Measurements from ENCODE around the gene HTR2A.
A peak's percentile ranks its signal among the peaks of the same experiment; 100 is the strongest.

The HTR2A gene

DNA sequence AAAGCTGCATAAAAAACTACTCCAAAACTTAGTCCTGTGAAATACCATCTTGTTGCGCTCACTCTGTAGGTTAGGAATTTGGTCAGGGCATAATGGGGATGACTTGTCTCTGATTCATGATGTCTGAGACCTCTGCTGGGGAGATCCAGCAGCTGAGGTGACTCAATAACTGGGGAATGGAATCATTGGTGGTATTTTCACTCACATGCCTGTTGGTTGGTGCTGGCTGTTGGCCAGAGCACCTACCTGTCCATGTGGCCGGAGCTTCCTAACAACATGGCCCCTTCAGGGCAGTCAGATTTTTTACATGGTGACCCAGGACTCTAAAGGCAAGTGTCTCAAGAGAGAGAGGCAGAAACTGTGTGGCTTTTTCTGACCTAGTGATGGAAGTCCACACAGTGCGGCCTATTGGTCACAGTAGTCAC lies 92.5 kb downstream of the HTR2A start:
- H3K4me3 ChIP-seq (ENCODE audit: low read depth, low read length), result no peak overlapping the region
- no peak overlapping the region for H3K9ac ChIP-seq
- no peak overlapping the region for H2AFZ ChIP-seq
- TF ChIP-seq, protein P1, sequence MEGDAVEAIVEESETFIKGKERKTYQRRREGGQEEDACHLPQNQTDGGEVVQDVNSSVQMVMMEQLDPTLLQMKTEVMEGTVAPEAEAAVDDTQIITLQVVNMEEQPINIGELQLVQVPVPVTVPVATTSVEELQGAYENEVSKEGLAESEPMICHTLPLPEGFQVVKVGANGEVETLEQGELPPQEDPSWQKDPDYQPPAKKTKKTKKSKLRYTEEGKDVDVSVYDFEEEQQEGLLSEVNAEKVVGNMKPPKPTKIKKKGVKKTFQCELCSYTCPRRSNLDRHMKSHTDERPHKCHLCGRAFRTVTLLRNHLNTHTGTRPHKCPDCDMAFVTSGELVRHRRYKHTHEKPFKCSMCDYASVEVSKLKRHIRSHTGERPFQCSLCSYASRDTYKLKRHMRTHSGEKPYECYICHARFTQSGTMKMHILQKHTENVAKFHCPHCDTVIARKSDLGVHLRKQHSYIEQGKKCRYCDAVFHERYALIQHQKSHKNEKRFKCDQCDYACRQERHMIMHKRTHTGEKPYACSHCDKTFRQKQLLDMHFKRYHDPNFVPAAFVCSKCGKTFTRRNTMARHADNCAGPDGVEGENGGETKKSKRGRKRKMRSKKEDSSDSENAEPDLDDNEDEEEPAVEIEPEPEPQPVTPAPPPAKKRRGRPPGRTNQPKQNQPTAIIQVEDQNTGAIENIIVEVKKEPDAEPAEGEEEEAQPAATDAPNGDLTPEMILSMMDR (IDR thresholded peaks at IDR 0.05), result no peak
- H3K27me3 ChIP-seq (ENCODE audit: control insufficient read depth, insufficient read depth, low read length), result no peaks in the 10 kb centered on the region
- no peaks in the 10 kb centered on the region for H3K4me1 ChIP-seq
- H3K9me3 ChIP-seq (ENCODE audit: control insufficient read depth, low read length), result no peaks in the 10 kb centered on the region
- no peaks in the 10 kb centered on the region for H3K36me3 ChIP-seq (ENCODE audit: control insufficient read depth, insufficient read depth, low read length)
- H3K79me2 ChIP-seq, result no peaks in the 10 kb centered on the region
- no peak overlapping the region for H3K27ac ChIP-seq
- no peak overlapping the region for H3K4me2 ChIP-seq (ENCODE audit: low read length)

DNA sequence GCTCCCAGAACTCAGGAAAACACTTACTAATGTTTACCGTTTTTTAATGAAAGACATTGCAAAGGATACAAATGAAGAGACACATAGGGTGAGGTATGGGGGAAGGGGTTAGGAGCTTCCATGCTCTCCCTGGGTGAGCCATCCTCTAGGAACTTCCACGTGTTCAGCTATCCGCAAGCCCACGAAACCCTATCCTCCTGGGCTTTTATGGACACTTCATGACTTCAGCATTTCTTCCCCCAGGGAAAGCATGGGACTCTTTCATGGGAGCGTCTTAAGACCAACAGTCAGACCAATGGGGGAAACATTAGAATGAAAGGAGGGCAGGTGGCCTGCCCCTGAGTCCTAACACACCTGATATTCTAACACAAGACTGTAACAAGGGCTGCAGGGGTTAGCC lies 93.3 kb downstream of the HTR2A start:
- H3K4me3 ChIP-seq (ENCODE audit: low read depth, low read length), result no peak overlapping the region
- H3K36me3 ChIP-seq (ENCODE audit: control insufficient read depth, insufficient read depth, low read length), result no peaks in the 10 kb centered on the region

DNA sequence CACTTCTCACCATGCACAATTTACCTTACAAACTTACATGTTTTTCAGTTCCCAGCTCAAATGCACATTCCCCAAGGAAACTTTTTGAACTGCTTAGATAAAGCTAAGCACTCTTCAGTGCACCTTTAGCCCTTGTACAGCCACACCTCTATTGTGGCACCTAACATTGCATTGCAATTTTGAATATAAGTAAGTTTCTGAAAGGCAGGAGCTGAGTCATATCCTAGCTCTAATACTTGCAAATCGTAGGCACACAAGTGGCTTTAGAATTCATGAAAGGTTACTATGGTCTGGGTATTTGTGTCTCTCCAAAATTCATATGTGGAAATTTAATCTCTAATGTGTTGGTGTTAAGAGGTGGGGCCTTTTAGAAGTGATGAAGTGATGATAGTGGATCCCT lies 95.0 kb downstream of the HTR2A start:
- H3K27me3 ChIP-seq (ENCODE audit: control insufficient read depth, insufficient read depth, low read length), result no peaks in the 10 kb centered on the region
- H3K9me3 ChIP-seq (ENCODE audit: control insufficient read depth, low read length), result no peaks in the 10 kb centered on the region
- H2AFZ ChIP-seq, result no peak overlapping the region
- no peak overlapping the region for H3K4me3 ChIP-seq (ENCODE audit: low read depth, low read length)
- TF ChIP-seq, protein P1 (IDR thresholded peaks at IDR 0.05), result no peak
- H3K4me1 ChIP-seq, result no peaks in the 10 kb centered on the region
- H3K36me3 ChIP-seq (ENCODE audit: control insufficient read depth, insufficient read depth, low read length), result no peaks in the 10 kb centered on the region
- no peak overlapping the region for H3K9ac ChIP-seq
- H3K4me2 ChIP-seq (ENCODE audit: low read length), result no peak overlapping the region
- no peaks in the 10 kb centered on the region for H3K79me2 ChIP-seq
- H3K27ac ChIP-seq, result no peak overlapping the region

More for the DNA sequence above, 93.3 kb downstream of the HTR2A start:
- no peak overlapping the region for H3K27ac ChIP-seq
- no peaks in the 10 kb centered on the region for H3K9me3 ChIP-seq (ENCODE audit: control insufficient read depth, low read length)
- no peaks in the 10 kb centered on the region for H3K27me3 ChIP-seq (ENCODE audit: control insufficient read depth, insufficient read depth, low read length)
- H3K4me2 ChIP-seq (ENCODE audit: low read length), result no peak overlapping the region
- H3K4me1 ChIP-seq, result no peaks in the 10 kb centered on the region
- H3K79me2 ChIP-seq, result no peaks in the 10 kb centered on the region
- H2AFZ ChIP-seq, result no peak overlapping the region
- H3K9ac ChIP-seq, result no peak overlapping the region
- TF ChIP-seq, protein P1 (IDR thresholded peaks at IDR 0.05), result no peak

DNA sequence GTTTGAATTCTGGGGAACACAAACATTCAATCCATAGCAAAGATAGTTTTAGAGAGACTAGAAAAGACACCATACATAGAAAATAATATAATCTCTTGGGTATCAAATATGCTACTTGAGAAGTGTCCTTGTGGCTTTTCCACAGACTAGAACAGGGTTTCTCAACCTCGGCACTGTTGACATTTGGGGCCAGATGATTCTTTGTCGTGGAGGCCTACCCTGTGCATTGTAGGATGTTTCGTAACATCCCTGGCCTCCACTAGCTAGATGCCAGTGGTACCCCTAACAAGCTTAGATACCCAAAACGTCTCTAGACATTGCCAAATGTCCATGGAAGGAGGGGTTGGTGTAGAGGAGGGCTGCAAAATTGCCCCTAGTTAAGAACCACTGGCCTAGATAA lies 97.7 kb downstream of the HTR2A start:
- Histone ChIP-seq H3K27me3 (ENCODE audit: control insufficient read depth, insufficient read depth, low read length) (no peaks in the 10 kb centered on the region), H3K4me2 (ENCODE audit: low read length) (no peak overlapping the region), H3K27ac (no peak overlapping the region), H2AFZ (no peak overlapping the region), H3K4me3 (ENCODE audit: low read depth, low read length) (no peak overlapping the region), H3K36me3 (ENCODE audit: control insufficient read depth, insufficient read depth, low read length) (no peaks in the 10 kb centered on the region), H3K4me1 (no peaks in the 10 kb centered on the region), H3K79me2 (no peaks in the 10 kb centered on the region), H3K9me3 (ENCODE audit: control insufficient read depth, low read length) (no peaks in the 10 kb centered on the region), H3K9ac (no peak overlapping the region)
- TF ChIP-seq, protein P1 (IDR thresholded peaks at IDR 0.05), result no peak

DNA sequence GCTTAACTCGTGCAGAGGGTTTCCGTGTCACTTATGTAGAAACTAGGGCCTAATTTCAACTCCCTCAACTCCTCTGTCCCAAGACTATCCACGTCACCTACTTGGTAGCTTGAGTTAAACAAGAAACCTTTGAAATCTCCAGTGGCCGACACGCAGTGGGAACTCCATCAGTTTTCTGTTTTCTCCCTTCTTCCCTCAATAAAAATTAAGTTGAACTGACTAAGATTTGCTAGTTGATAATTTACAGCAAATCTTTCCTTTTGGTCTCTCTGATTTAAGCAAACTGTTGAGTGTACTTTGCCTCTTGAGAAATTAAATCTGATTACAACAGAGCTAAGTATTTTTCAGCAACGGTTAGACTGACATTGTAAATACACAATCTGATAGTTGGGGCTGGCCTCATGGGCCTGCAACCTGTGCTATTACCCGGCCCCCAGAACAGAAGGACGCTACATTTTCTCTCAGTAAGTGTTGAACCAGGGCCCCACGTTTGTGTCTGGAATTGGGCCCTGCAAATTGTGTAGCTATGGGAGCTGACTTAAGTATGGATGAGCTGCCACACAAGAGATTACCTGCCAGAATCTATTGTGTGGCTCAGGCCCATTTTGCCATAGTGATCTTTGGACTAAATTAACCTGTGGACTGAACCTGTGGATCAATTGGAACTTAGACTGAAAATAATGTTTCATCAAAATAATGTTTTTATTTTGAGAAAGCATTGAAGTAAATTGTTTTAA lies 99.2 kb downstream of the HTR2A start:
- no peaks in the 10 kb centered on the region for H3K9me3 ChIP-seq (ENCODE audit: control insufficient read depth, low read length)
- H3K4me1 ChIP-seq, result no peaks in the 10 kb centered on the region
- H3K4me2 ChIP-seq (ENCODE audit: low read length), result peak overlapping the region; percentile 81
- no peak overlapping the region for H3K9ac ChIP-seq
- H3K4me3 ChIP-seq (ENCODE audit: low read depth, low read length), result peak overlapping the region; percentile 81
- peak overlapping the region; percentile 80 for H3K27ac ChIP-seq
- peak overlapping the region; percentile 85 for H2AFZ ChIP-seq
- no peaks in the 10 kb centered on the region for H3K36me3 ChIP-seq (ENCODE audit: control insufficient read depth, insufficient read depth, low read length)
- H3K79me2 ChIP-seq, result no peaks in the 10 kb centered on the region
- TF ChIP-seq, protein P1 (IDR thresholded peaks at IDR 0.05), result no peak
- H3K27me3 ChIP-seq (ENCODE audit: control insufficient read depth, insufficient read depth, low read length), result no peaks in the 10 kb centered on the region
